Subcutaneous abdominal adipose tissue (tissue), 5 donors: ENCODE data around the gene KDELR3.

Experiments
- H3K27ac ChIP-seq: one replicate; pipeline ENCODE4 v1.7.0; 2013; ENCODE audit warnings: low read depth, mild to moderate bottlenecking, inconsistent platforms, low read length, moderate library complexity
- H3K27me3 ChIP-seq, 5 donors: one replicate each; pipeline ENCODE4 v1.7.0; 2013; ENCODE audit warnings: low read length in 5 of 5, inconsistent platforms in 1 of 5; ENCODE audit not compliant: control insufficient read depth in 5 of 5, insufficient read depth in 4 of 5
- H3K36me3 ChIP-seq, 5 donors: one replicate each; pipeline ENCODE4 v1.7.0; 2013; ENCODE audit warnings: low read length in 5 of 5; ENCODE audit not compliant: control insufficient read depth in 5 of 5, insufficient read depth in 5 of 5
- H3K4me1 ChIP-seq, 5 donors: one replicate each; pipeline ENCODE4 v1.7.0; 2013; ENCODE audit warnings: low read length in 5 of 5, mild to moderate bottlenecking in 3 of 5, moderate library complexity in 1 of 5; ENCODE audit not compliant: control insufficient read depth in 5 of 5, insufficient read depth in 5 of 5
- H3K4me3 ChIP-seq, 5 donors: one replicate each; pipeline ENCODE4 v1.7.0; 2013; ENCODE audit warnings: low read length in 5 of 5, low read depth in 1 of 5
- H3K9ac ChIP-seq, 5 donors: one replicate each; pipeline ENCODE4 v1.7.0; 2013; ENCODE audit warnings: low read length in 5 of 5, mild to moderate bottlenecking in 4 of 5, moderate library complexity in 3 of 5
- H3K9me3 ChIP-seq, 5 donors: one replicate each; pipeline ENCODE4 v1.7.0; 2013; ENCODE audit warnings: low read length in 5 of 5; ENCODE audit not compliant: control insufficient read depth in 5 of 5
- donor health status: healthy.
- donor health status: healthy.
- donor health status: healthy.
- donor health status: healthy.
- donor health status: healthy.

KDELR3 gene

DNA sequence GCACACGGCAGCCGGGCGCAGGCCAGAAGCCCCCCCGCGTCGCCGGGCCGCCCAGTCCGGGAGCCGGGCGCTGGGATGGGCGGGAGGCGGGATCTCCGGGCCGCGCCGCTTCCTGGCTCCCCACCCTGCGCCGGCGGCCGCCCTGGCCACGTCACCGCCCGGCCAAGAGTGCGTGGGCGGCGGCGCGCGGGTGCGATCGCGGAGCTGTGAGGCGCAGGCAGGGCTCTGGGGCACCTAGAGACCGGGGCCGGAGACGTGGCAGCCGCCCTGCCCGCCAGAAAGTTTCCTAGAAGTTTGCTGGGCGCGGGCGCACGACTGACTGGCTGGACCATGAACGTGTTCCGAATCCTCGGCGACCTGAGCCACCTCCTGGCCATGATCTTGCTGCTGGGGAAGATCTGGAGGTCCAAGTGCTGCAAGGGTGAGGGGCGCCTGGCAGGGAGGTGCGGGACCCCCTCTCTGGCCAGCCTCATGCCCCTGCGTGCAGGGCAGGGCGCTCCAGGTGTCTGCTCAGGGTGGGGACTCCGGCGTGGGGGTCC, at the start of gene KDELR3:
TSS of gene KDELR3 (plus strand) at position 193 of the 539 bp plus-strand sequence. CDS start at position 331, 138 bp downstream.
- Histone ChIP-seq H3K27me3 (no peaks in the 10 kb centered on the region), H3K36me3 (no peaks in the 10 kb centered on the region), H3K4me1 (peaks cover 0 to 37% (median 29%) of the 10 kb centered on the region in 5 donors), H3K27ac (no peak within 1 kb of the TSS), H3K9ac (peak within 1 kb of the TSS; percentile 35 to 77 (median 73)), H3K4me3 (peak within 1 kb of the TSS; percentile 72 to 89 (median 80)), H3K9me3 (no peaks in the 10 kb centered on the region)

DNA sequence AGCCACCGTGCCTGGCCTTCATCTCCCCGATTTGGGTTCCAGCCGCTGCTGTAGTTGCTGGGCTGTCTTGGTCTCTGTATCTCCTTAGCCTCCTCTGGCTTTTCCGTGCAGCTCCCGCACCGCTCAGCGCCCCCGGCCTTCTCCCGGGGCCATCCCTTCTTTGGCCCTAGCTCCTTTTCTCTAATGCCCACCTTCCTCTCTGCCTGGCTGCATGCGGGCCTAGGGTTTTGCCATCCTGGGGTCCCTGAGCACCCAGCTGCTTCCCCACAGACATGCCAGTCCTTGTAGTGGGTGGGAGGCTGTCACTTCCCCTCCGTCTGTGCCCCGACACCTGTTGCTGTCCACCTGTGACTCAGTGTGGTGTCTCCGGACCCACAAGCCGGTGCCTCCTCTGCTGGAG, 49.3 kb upstream of the KDELR3 start:
- H3K9me3 ChIP-seq = no peaks in the 10 kb centered on the region
- no peak overlapping the region for H3K27ac ChIP-seq
- H3K27me3 ChIP-seq = peaks cover 0 to 4% (median 3%) of the 10 kb centered on the region in 5 donors
- no peak overlapping the region for H3K9ac ChIP-seq
- no peaks in the 10 kb centered on the region for H3K36me3 ChIP-seq
- H3K4me3 ChIP-seq = no peak overlapping the region
- peaks cover 0 to 8% (median 0%) of the 10 kb centered on the region in 5 donors for H3K4me1 ChIP-seq

DNA sequence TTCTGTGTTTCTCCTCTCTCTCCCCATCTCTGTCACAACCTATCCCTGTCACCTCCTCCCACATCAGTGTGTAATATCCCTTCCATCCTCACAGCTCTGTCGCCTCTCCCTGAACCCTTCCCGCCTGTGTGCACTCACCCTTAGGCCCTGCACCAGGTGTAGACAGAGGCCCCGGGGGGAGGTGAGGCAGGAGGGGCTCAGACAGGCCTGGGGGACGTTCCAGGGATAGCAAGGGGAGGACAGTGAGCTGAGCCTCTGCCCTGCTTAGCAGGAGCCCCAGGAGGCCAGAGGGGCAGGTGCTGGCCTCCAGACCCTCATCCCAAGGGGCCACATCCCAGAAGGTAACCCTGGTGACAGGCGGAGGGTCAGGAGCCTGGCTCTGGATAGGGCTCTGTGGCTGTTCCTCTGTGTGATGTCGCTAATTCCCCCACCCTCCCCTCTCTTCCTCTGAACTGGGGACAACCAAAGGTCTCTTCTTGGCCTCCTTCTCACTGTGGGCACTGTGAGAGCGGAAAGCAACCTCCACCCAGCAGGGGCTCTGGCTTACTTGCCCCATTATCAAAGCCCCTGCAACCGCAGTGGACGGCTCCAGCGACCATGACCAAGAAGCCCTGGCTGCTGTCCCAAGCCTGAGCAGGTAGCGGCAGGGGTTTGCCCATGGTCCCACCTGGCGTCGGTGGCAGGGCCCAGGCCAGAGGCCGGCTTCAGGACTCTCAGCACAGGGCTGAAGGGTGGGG, 48.6 kb upstream of the KDELR3 start:
- Histone ChIP-seq H3K36me3 (no peaks in the 10 kb centered on the region), H3K4me1 (peaks cover 0 to 8% (median 0%) of the 10 kb centered on the region in 5 donors), H3K27me3 (peaks cover 0 to 4% (median 3%) of the 10 kb centered on the region in 5 donors), H3K27ac (no peak overlapping the region), H3K9me3 (no peaks in the 10 kb centered on the region), H3K9ac (no peak overlapping the region), H3K4me3 (no peak overlapping the region)

DNA sequence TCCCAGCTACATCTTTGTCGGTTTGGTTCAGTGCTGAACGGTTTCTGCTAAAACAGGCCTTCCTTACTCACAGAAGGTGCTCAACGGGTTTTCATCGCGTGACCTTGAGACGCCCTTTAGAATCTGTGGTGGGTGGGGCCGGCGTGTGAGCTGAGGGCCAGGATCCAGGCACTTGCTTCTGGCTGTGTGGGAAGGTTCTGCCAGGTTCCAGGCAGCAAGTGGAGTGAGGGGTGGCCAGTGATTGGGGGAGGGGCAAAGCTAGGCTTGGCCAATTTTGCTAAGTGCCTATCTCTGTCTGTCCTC, 48.1 kb upstream of the KDELR3 start:
- Histone ChIP-seq H3K9me3 (no peaks in the 10 kb centered on the region), H3K36me3 (no peaks in the 10 kb centered on the region), H3K27me3 (peaks cover 0 to 6% (median 3%) of the 10 kb centered on the region in 5 donors), H3K4me3 (no peak overlapping the region), H3K27ac (no peak overlapping the region), H3K9ac (no peak overlapping the region), H3K4me1 (peaks cover 0 to 8% (median 0%) of the 10 kb centered on the region in 5 donors)

DNA sequence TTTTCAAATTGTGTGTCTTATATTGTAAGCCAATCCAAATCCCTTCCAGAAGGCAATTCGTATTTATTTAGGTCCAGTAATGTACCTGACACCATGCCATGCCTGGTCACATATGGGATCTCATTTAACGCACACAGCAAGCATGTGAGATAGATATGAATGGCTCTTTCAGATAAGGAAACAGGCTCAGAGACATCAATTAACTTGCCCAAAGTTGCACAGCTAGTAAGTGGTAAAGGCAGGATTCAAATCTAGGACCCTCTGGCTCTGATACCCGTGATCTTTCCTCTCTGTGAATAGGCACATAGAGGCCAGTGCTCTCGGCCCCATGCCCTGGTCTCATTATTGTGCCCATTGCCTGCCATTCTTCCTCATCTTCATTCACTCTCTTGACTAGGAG, 47.2 kb upstream of the KDELR3 start:
- H3K9ac ChIP-seq = no peak overlapping the region
- H3K4me1 ChIP-seq = no peaks in the 10 kb centered on the region
- peaks cover 0 to 9% (median 3%) of the 10 kb centered on the region in 5 donors for H3K27me3 ChIP-seq
- H3K36me3 ChIP-seq = no peaks in the 10 kb centered on the region
- H3K27ac ChIP-seq = no peak overlapping the region
- no peak overlapping the region for H3K4me3 ChIP-seq
- H3K9me3 ChIP-seq = no peaks in the 10 kb centered on the region

DNA sequence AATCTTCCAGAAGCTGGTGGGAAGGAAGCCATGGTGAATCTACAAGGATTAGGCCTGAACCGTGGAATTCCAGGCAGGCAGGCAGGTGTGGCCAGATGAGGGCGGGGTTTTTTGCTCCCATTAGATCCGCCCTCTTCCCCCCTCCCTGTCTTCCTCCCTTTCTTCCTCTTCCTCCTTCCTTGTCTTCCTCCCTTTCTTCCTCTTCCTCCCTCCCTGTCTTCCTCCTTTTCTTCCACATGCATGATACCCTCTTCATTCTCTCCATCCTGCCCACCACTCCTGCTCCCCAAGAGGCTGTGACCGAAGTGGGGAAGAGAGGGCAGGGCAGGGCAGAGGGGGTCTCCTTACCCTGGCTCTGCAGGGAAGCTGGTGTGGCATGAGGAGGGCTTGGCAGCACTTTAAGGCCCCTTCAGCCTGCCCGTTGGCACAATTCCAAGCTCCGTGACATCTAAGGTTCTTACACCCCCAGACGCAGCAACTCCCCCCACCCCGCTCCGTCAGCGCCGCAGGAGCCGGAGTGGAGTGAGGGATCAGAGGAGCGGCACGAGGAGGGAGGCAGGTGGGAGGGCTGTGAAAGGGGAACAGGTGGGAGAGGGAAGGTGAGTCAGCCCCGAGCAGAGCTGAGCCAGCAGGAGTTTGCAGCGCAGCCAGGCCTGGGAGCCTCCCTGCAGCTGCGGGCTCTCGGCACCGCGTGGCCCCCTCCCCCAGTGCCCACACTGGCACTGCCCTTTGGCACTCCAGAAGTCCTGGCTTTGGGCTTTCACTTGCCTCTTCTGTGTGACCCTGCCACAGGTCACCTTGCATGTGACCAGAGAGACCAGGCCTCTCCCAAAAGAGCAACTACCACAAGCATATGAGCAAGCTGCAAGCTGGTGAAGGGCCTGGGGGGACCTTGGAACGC, 45.0 kb upstream of the KDELR3 start:
- no peak overlapping the region for H3K9ac ChIP-seq
- no peak overlapping the region for H3K4me3 ChIP-seq
- H3K27me3 ChIP-seq = peaks cover 0 to 9% (median 1%) of the 10 kb centered on the region in 5 donors
- H3K9me3 ChIP-seq = no peaks in the 10 kb centered on the region
- no peaks in the 10 kb centered on the region for H3K4me1 ChIP-seq
- no peak overlapping the region for H3K27ac ChIP-seq
- no peaks in the 10 kb centered on the region for H3K36me3 ChIP-seq

DNA sequence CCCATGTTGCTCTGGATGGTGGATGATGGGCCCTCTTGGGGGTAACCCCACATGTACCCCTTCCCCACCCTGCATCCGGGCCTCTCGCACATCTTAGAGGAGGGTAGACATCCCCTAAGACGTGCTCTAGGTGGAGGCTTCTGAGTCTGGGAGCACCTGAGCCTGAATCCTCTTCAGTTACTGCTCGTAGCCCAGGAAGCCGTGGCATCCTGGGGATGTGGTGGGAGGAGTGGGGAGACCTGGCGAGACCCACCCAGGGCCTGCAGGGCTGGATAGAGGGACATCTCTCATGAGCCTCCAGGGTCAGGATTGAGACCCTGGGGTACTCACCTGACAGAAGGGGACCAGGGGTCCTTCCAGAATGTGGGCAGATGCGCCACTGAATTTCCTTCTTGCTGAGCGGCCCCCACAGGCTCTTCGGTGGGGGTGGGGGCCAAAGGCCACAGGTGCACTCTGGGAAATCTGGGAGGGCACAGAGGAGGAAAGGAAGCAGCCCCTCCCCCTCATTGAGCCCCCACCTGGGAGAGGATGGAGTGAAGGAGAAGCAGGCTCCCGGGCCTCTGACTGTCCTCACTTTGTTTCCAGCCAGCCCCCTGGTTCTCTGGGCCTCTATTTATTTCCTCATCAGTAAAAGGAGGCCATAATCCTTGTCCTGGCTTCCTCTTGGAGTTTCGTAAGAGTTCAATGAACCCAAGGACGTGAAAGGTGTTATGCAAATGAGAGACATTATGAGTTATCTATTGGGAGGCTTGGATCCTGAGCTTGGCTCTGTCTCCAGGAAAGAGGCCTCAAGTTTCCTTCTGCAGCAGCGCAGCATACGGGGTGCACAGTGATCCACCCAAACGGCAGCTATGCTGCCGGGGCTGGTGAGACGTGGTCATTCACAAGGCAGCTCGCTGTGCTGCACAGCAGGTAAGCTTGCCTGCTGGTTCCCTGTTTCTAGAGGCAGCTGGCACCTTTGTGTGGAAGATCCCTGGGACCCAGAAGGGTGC, 44.1 kb upstream of the KDELR3 start:
- Histone ChIP-seq H3K36me3 (no peaks in the 10 kb centered on the region), H3K4me1 (no peaks in the 10 kb centered on the region), H3K4me3 (no peak overlapping the region), H3K9me3 (no peaks in the 10 kb centered on the region), H3K27me3 (peaks cover 0 to 9% (median 0%) of the 10 kb centered on the region in 5 donors), H3K27ac (no peak overlapping the region), H3K9ac (no peak overlapping the region)

DNA sequence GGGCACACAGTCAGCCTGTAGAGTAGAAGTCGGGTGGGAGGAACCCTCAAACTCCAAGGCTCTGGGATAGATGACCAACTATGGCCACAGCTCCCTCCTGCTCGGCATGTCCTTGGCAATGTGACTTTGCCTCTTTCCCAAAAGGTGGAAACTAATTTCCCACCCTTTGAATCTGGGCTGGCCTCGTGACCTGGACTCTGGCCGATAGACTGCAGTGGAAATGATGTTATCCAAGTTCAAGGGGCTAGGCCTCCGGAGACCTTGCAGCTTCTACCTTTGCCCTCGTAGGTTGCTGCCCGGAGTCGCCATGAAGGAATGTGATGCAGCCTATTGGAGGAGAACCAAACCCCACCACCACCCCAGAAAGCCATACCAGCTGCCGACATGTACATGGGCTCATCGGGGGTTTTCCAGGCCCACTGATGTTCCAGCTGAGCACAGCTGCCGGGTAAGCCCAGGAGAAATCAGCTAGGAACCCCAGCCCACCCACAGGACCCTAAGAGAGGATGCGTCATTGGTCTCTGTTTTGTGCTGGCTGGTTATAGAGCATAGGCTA, 43.3 kb upstream of the KDELR3 start:
- H3K4me3 ChIP-seq = no peak overlapping the region
- no peaks in the 10 kb centered on the region for H3K36me3 ChIP-seq
- no peaks in the 10 kb centered on the region for H3K9me3 ChIP-seq
- H3K27me3 ChIP-seq = peaks cover 0 to 5% (median 0%) of the 10 kb centered on the region in 5 donors
- no peaks in the 10 kb centered on the region for H3K4me1 ChIP-seq
- H3K27ac ChIP-seq = no peak overlapping the region
- H3K9ac ChIP-seq = no peak overlapping the region

DNA sequence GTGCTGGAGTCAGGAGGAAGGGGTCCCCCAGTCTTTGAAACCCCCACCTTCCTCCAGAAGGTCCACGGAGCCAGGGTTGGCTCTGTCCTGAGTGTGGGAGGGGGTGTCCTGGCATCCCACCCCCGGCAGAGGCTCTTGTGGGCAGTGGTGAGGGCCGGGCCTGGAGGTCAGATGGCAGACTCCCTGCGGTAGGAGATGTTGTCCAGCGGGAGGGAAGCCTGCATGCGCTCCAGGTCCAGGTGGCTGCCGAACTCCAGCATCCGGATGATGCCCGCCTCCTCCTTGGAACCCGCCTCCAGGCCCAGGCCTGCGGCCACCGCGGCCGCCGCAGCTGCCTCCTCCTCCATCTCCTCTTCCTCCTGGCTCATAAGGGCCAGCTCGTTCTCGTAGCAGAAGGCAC, 41.3 kb upstream of the KDELR3 start:
- H3K36me3 ChIP-seq = no peaks in the 10 kb centered on the region
- H3K27ac ChIP-seq = no peak overlapping the region
- peaks cover 0 to 5% (median 0%) of the 10 kb centered on the region in 5 donors for H3K27me3 ChIP-seq
- H3K9me3 ChIP-seq = no peaks in the 10 kb centered on the region
- H3K4me3 ChIP-seq = no peak overlapping the region
- no peaks in the 10 kb centered on the region for H3K4me1 ChIP-seq
- H3K9ac ChIP-seq = no peak overlapping the region
